PC-9 (cell line): Measurements from ENCODE around the gene NAPG. TPM values are rescaled to one million over a fixed set of nuclear protein-coding genes. Genes with fewer than 3 reads are reported as not detected.

Experiments
- BruUV-seq: library from RNA; stranded (reverse); fragments of 400-500 nt; replicated peaks from 2 replicates; lab custom pipeline; 2021; lab: Mats Ljungman, UMichigan
- CTCF ChIA-PET: fragments of 300-600 bp; sonication (Branson Sonifier 250); formaldehyde crosslinking; loops from one replicate; lab custom pipeline; 2022; ENCODE audit warnings: antibody characterized with exemption; lab: Charles Lee
- POLR2A ChIA-PET: fragments of 300-600 bp; sonication (Branson Sonifier 250); formaldehyde crosslinking; loops from one replicate; lab custom pipeline; 2022; ENCODE audit warnings: antibody characterized with exemption; ENCODE audit not compliant: unreplicated experiment; lab: Charles Lee
- DNase-seq, 2 experiments: peaks; one replicate each; pipeline versions ENCODE4 v3.0.0 to v3.0.0-alpha.2; 2015 to 2022; ENCODE audit warnings: mixed read lengths in 1 of 2
- H2AFZ ChIP-seq: fragments of 200-600 bp; sonication (generic); 2 replicates; pipeline ENCODE4 v1.8.1; 2017; ENCODE audit warnings: antibody characterized with exemption
- H3F3A ChIP-seq: fragments of 200-600 bp; sonication (generic); 2 replicates; pipeline ENCODE4 v1.8.1; 2017; ENCODE audit warnings: antibody characterized with exemption, mild to moderate bottlenecking, low read depth; ENCODE audit not compliant: insufficient read depth
- H3K27ac ChIP-seq: fragments of 200-600 bp; sonication (generic); 2 replicates; pipeline ENCODE4 v1.6.1; 2016; ENCODE audit warnings: mixed run types
- H3K27me3 ChIP-seq: fragments of 200-600 bp; sonication (generic); 2 replicates; pipeline ENCODE4 v1.6.1; 2016; ENCODE audit warnings: low read depth, mixed run types; ENCODE audit not compliant: insufficient read depth
- H3K36me3 ChIP-seq: fragments of 200-600 bp; sonication (generic); 2 replicates; pipeline ENCODE4 v1.6.1; 2016; ENCODE audit warnings: low read depth, mixed run types
- H3K4me1 ChIP-seq: fragments of 200-600 bp; sonication (generic); replicated peaks from 2 replicates; pipeline ENCODE4 v1.6.1; 2016; ENCODE audit warnings: mixed run types; ENCODE audit not compliant: insufficient read depth
- H3K4me2 ChIP-seq: fragments of 200-600 bp; sonication (generic); 2 replicates; pipeline ENCODE4 v1.6.1; 2017; ENCODE audit warnings: mixed run types
- H3K4me3 ChIP-seq: fragments of 200-600 bp; sonication (generic); 2 replicates; pipeline ENCODE4 v1.6.1; 2016; ENCODE audit warnings: mixed run types
- H3K79me2 ChIP-seq: fragments of 200-600 bp; sonication (generic); 2 replicates; pipeline ENCODE4 v1.6.1; 2017; ENCODE audit warnings: low read depth, mixed run types
- H3K9me2 ChIP-seq: fragments of 200-600 bp; sonication (generic); 2 replicates; pipeline ENCODE4 v1.8.1; 2017; ENCODE audit warnings: mild to moderate bottlenecking; ENCODE audit not compliant: insufficient read depth
- H3K9me3 ChIP-seq: fragments of 200-600 bp; sonication (generic); 2 replicates; pipeline ENCODE4 v1.8.1; 2016; ENCODE audit warnings: low read depth; ENCODE audit not compliant: insufficient read depth
- H4K20me1 ChIP-seq: fragments of 200-600 bp; sonication (generic); 2 replicates; pipeline ENCODE4 v1.8.1; 2017; ENCODE audit not compliant: insufficient read depth
- CTCF ChIP-seq: fragments of 200-600 bp; sonication (generic); conservative IDR thresholded peaks from 2 replicates; pipeline ENCODE4 v1.6.1; 2017; ENCODE audit warnings: mixed run types, antibody characterized with exemption, mild to moderate bottlenecking, moderate library complexity
- EZH2 ChIP-seq: fragments of 200-600 bp; sonication (generic); IDR thresholded peaks from 2 replicates; pipeline ENCODE4 v1.8.0; 2017; ENCODE audit warnings: antibody characterized with exemption, low read depth
- intact Hi-C: fragments of 100-400 bp; cut with micrococcal nuclease; formaldehyde crosslinking; loops from one replicate; pipeline ENCODE4 v1.10.0; 2022; ENCODE audit not compliant: unreplicated experiment
- total RNA-seq: library from RNA; stranded (reverse); gene quantifications from 2 replicates; pipeline ENCODE4 v1.2.3, GENCODE V29; 2021

Gene NAPG
- total RNA-seq, 1 experiment from 2014 or later = 28.1 TPM

- Histone ChIP-seq H3K79me2 (no peaks in the 10 kb centered on the region), H2AFZ (no peak overlapping the region), H3K27me3 (0 out of 2 replicates have a peak, but pooled peaks cover 3% of the 10 kb centered on the region), H3K4me2 (no peak overlapping the region), H3K4me1 (no peaks in the 10 kb centered on the region), H3K36me3 (no peaks in the 10 kb centered on the region), H3K4me3 (no peak overlapping the region), H3K27ac (no peak overlapping the region), H3F3A (no peaks in the 10 kb centered on the region), H4K20me1 (no peaks in the 10 kb centered on the region), H3K9me3 (no peaks in the 10 kb centered on the region), H3K9me2 (no peaks in the 10 kb centered on the region)
- ChIA-PET CTCF (interaction anchor here (0.7 to 1.1 kb wide), 2 partner anchors 836 to 944 kb away, joined by 3 to 5 read pairs; no protein-coding TSS in a partner anchor), POLR2A (no interaction called here)
- TF ChIP-seq EZH2 = no peak
- TF ChIP-seq CTCF = no peak
- BruUV-seq = no TSS peak
- intact Hi-C loops = no loop called here
- DNase-seq = no peak
Observed at GRCh38 chr18:10519366-10519765, 6.5 kb upstream of the NAPG start.

DNA sequence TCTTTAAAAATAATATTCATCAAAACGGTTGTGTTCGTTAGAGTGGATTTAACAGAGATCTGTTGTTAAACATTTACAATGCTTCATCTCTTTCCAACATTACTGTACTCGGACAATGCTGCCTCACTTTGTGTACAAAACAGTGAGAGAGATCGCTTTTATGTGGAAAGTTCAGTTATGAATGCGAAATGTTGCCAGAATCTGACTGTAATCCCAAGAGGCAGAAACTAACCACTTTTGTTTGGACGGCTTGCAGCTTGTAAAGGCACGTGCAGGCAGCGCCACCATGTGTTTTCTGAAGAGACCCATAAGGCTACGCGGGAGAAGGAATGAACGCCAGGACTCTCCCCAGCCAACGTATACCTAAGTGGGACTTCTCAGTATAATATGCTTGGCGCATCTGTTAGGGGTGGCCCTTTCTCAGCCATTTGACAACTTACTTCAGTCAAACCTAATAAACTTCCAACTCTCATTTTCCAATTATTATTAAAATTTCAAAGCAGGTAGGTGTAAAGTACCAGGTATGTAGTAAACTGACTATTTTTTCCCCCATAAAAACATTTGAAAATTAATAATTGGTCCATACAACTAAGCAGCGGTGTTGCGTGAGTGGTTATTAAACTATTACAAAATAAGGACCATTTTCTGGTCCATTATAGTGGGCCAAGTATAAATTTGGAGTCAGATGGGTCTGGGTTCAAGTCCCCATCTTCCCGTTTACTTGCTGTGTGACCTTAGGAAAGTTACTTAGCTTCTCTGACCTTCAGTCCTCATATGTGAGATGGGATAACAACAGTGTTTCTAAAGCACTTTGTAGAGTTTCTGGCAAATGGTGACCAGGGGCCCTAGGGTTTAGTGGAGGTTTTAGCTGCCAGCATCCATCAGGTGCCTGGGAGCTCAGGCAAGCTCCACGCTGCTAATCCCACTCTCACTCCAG, 5.6 kb upstream of the NAPG start:
- Histone ChIP-seq H2AFZ (no peak overlapping the region), H3K9me2 (no peaks in the 10 kb centered on the region), H3F3A (no peaks in the 10 kb centered on the region), H3K79me2 (no peaks in the 10 kb centered on the region), H3K4me3 (no peak overlapping the region), H3K4me1 (peaks cover 7% of the 10 kb centered on the region), H3K4me2 (no peak overlapping the region), H3K27me3 (0 out of 2 replicates have a peak, but pooled peaks cover 3% of the 10 kb centered on the region), H3K27ac (no peak overlapping the region), H3K9me3 (no peaks in the 10 kb centered on the region), H4K20me1 (no peaks in the 10 kb centered on the region), H3K36me3 (no peaks in the 10 kb centered on the region)
- ChIA-PET POLR2A (no interaction called here), CTCF (interaction anchor here (0.7 to 1.1 kb wide), 2 partner anchors 837 to 945 kb away, joined by 3 to 5 read pairs; no protein-coding TSS in a partner anchor)
- intact Hi-C loops = loop anchor here (1.0 to 10.0 kb wide), 3 partner anchors 549 to 945 kb away; no protein-coding TSS in a partner anchor
- TF ChIP-seq CTCF (peak; percentile 74), EZH2 (no peak)
- BruUV-seq = no TSS peak
- peak; percentile 54 to 70 for DNase-seq

GRCh38 chr18:10521566-10521965, 4.3 kb upstream of the NAPG start:
- Histone ChIP-seq H3K4me3 (no peak overlapping the region), H3K9me2 (no peaks in the 10 kb centered on the region), H3K79me2 (peaks cover 4% of the 10 kb centered on the region), H3K4me2 (no peak overlapping the region), H2AFZ (no peak overlapping the region), H3K27ac (no peak overlapping the region), H4K20me1 (0 out of 2 replicates have a peak, but pooled peaks cover 3% of the 10 kb centered on the region), H3K9me3 (no peaks in the 10 kb centered on the region), H3K27me3 (no peaks in the 10 kb centered on the region), H3K4me1 (peaks cover 11% of the 10 kb centered on the region), H3K36me3 (no peaks in the 10 kb centered on the region), H3F3A (peaks cover 3% of the 10 kb centered on the region; the same call in 1 of the 2 replicates)
- ChIA-PET CTCF (no interaction called here), POLR2A (no interaction called here)
- intact Hi-C loops = loop anchor here (10.0 kb wide), 1 partner anchor 947 kb away; no protein-coding TSS in a partner anchor
- no TSS peak for BruUV-seq
- DNase-seq = no peak
- TF ChIP-seq CTCF (no peak), EZH2 (no peak)
